ENCODE results near the gene USP48.
"Not testable (repeated sequence)": the region's sequence is repeated elsewhere in the genome, so short reads cannot be mapped to it uniquely, and the experiment has no call there.

Gene USP48

DNA sequence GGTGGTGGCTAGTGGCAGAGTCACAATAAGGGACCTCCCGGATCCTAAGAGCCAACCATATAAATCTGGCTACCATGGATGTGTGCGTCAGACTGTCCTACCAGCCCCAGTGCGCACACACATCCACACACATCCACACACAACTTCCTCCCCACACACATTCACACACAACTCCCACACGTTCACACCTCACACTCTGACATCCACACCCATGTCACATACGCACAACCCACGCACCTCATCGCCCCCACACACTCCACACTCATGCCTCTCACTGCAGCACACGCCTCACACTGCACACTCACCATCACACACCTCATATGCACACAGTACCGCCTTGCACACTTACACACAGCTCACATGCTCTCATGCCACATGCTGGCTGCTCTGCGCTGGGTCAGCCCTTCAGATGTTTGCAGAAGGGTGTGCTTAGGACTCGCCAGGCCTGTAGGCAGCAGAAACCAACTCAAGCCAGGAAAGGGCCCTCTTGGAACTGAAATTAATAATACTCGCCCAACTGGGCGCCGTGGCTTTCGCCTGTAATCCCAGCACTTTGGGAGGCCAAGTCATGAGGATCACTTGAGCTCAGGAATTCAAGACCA lies 32.1 kb upstream of the USP48 start:
- DNase-seq (ENCODE audit: low spot score): peak; percentile 3

DNA sequence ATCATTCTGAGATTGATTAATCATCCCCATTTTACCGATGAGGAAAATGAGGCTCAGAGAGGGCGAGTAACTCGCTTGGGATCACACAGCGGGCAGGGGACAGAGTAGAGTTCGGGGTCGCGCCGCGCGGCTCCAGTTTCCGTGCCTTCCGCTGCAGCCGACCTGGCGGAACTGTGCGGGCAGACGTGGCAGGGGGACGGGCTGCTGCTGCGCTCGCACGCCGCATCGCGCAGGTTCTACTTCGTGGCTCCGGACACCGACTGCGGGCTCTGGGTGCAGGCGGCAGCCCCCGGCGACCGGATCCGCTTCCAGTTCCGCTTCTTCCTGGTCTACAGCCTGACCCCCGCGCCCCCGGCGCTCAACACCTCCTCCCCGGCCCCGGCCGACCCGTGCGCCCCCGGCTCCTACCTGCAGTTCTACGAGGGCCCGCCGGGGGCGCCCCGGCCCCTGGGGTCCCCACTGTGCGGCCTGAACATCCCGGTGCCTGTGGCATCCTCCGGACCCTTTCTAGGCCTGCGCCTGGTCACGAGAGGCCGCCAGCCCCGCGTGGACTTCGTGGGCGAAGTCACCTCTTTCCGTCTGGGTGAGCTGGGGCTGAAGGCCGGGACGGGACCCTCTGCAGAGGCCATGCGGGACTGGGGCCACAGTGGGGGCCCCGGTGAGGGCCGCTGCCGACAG lies 31.4 kb upstream of the USP48 start:
- DNase-seq (ENCODE audit: low spot score): peak; percentile 2

GRCh38 chr1:21813542-21813941 lies 30.6 kb upstream of the USP48 start:
- DNase-seq (ENCODE audit: low spot score): no peak

DNA sequence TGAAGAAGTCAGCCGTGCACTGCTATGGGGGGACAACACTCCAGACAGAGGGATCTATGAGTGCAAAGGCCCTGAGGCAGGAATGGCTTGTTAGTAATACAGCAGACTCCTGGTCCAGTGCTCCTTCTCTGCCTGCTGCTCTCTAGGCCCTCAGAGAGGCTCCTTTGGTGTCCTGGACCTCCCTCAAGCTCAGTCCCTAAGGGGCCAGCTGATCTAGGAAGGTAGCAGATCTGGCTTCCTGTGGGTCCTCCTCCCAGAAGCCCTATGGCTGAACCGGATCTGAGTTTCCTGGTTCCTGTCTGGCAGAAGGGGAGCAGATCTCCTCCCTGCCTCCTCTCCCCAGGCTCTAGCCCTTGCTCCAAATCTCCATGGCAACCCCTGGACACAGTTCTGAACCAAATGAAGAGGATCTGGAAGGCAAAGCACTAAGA lies 28.9 kb upstream of the USP48 start, which contains the start of gene LDLRAD2:
Gene LDLRAD2, plus strand, starts transcription at position 391 of the 431 bp plus-strand sequence. CDS start 187 bp downstream, outside the sequence.
- DNase-seq (ENCODE audit: low spot score): peak; percentile 65

GRCh38 chr1:21804536-21804935 lies 21.6 kb upstream of the USP48 start:
- no peak for DNase-seq (ENCODE audit: low spot score)

- no peak for DNase-seq (ENCODE audit: low spot score)
Measured at GRCh38 chr1:21801100-21801499, 18.2 kb upstream of the USP48 start.

DNA sequence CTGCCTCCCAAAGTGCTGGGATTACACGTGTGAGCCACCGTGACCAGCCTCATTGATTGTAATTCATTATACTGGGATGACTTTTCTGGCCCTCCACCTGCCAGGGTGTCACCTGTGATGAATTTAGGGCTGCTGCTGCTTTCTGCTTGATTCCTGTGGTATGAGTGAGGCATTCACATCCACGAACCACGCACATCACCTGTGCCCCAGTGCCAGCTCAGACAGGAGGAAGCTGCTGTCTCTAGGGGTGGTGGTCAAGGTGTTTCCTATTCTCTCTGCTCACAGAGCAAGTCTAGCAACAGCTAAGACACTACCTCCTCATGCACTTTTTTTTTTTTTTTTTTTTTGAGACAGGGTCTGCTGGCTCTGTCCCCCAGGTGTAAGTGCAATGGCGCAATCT lies 16.8 kb upstream of the USP48 start:
- no peak for DNase-seq (ENCODE audit: low spot score)

DNA sequence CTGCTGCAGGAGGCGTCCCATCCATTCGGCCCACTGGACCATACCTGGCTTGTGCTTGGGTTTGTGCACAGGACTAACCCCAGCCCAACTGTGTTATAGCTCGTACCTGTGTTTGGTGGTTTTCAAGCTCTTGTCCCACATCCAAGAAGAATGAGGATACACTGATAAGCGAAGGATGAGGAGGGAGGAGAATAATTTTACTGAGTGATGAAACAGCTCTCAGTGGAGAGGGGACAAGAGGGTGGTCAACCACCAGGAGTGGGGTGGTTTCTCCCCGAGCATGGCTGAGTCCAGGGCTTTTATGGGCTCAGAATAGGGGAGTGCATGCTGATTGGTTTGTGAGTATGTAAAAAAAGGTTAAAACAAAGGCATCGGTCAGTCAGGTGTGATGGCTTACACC lies 12.1 kb upstream of the USP48 start:
- DNase-seq (ENCODE audit: low spot score): no peak

DNA sequence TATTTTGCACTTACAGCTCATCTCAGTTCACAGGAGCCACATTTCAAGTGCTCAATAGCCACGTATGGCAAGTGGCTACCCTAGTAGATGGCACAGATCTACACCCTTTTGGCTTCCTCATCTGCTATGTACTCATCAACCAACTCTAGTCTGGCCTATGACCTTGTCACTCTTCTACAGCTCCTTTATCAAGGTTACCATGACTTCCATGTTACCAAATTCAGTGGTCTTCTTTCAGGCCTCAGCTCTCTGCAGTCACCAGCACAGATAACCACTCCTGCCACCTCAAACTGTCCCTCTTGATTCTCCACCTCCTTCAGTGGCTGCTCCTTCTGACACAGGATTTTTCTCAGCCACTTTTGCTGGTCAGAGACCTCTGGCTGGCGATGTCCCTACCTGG lies 11.7 kb upstream of the USP48 start:
- DNase-seq (ENCODE audit: low spot score): no peak

DNA sequence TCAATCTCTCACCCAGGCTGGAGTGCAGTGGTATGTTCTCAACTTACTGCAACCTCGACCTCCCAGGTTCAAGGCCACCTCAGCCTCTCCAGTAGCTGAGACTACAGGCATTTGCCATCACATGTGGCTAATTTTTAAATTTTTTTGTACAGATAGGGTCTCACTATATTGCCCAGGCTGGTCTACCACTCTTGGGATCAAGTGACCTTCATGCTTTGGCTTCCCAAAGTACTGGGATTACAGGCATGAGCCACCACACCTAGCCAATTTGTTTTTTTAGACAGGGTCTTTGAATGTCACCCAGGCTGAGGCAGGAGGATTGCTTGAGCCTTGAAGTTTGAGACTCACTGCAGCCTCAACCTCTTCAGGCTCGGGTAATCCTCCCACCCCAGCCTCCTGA lies 10.2 kb upstream of the USP48 start:
- DNase-seq (ENCODE audit: low spot score): no peak

DNA sequence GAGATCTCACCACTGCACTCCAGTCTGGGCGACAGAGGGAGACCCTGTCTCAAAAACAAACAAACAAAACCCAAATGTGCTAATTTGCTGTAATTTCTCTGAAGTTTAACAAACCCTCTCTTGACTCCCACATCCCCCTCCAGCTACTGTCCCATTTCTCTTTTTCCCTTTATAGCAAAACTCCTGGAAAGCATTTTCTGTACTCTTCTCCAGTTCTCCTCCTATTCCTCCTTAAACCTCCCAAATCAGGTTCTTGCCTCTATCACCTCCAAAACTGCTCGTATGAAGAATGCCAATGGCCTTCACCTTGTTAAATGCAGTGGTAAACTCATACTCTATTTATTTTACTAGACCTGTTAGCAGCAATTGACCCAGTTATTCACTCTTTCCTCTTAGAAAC lies 3.7 kb upstream of the USP48 start:
- DNase-seq (ENCODE audit: low spot score): no peak

DNA sequence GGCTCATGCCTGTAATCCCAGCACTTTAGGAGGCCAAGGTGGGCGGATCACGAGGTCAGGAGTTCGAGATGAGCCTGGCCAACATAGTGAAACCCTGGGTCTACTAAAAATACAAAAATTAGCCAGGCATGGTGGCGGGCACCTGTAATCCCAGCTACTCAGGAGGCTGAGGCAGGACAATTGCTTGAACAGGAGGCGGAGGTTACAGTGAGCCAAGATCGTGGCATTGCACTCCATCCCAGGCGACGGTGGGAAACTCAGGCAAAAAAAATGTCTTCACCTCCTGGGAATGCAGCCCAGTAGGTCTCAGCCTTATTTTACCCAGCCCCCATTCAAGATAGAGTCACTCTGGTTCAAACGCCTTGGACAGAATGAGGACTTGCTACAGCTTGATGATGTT lies 2.8 kb upstream of the USP48 start:
- not testable (repeated sequence) for DNase-seq (ENCODE audit: low spot score)

DNA sequence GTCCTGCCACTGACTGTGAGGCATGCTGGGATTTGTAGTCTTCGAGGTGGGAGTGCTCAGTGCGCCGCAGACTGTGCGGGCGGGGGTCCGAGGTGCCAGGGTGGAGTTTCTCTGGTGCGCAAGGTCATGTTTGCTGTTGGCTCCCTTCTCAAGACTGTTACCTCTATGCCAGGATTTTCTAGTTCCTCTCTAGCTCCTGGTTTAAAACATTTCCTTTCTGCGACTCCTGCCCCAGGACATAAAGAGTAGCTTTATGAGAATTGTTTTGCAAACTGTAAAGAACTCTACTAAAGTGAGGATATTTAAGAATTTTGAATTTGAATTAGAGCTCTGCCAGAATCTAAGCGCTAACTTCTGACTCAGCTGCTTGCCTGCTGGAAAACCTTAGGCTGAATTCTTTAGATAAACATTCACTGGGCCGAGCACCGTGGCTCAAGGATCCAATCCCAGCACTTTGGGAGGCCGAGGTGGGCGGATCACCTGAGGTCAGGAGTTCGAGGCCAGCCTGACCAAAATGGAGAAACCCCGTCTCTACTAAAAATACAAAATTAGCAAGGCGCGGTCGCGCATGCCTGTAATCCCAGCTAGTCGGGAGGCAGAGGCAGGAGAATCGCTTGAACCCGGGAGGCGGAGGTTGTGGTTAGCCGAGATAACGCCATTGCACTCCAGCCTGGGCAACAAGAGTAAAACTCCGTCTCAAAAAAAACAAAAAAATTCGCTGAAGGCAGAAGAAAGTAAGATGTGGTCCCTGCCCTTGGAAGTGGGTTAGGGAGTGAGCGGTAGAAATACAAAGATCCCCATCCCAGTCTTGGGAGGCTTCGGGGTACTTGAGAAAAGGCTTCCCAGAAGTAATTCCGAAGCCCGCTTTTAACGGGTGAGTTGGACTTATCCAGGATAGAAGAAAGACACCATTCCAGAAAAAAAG lies 992 bp upstream of the USP48 start:
- peak; percentile 16 for DNase-seq (ENCODE audit: low spot score)

DNA sequence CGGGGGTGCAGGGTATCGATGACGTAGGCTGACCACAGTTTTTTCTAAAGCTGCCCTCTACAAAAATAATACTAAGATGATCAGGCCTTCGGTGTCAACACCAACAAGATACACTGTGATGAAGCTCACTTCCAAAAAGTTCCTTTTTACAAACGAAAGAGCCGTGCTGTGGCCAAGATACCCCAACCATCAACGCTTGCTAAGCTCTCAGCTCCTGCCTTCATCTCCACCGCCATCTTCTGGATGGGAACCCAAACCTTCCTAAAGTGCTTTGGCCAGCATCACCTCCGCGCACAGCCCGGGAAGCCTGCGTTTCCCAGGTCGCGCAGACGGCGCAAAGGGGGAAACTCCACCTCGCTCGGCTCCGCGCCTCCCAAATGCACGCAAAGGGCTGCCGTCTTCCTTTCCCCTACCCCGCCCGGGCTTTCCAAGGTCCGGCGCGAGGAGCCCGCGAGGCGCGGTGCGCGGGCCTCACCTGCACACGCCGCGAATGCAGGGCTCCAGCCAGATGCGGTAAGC lies 541 bp downstream of the USP48 start:
- peak; percentile 24 for DNase-seq (ENCODE audit: low spot score)

DNA sequence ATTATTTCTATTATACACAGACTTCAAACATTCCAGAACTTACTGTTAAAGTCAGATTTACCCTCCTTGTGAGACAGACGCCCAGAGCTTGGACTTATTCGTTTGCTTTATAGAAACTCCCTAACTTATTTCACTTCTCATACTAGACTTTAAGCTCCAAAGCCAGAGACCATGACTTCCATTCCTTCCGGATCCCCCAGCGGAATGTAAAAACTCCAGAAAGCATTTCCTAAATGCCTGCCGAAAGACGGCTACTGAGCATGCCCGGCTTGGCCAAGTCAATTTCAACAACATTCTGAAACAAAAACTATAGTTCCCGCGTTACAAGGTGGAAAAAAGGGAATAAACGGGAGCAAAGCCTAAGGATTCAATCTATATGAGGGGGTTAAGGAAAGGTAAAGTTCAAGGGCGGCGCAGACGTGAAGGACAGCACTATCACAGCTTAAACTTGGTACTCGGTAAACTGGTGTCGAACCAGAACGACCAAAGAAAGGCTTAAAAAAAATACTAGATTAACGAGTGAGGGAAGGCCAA lies 1.1 kb downstream of the USP48 start:
- peak; percentile 31 for DNase-seq (ENCODE audit: low spot score)

GRCh38 chr1:21779613-21780521 lies 3.1 kb downstream of the USP48 start:
- DNase-seq (ENCODE audit: low spot score): no peak

GRCh38 chr1:21778405-21778727 lies 4.6 kb downstream of the USP48 start:
- no peak for DNase-seq (ENCODE audit: low spot score)

- DNase-seq (ENCODE audit: low spot score): not testable (repeated sequence)
Measured at GRCh38 chr1:21776925-21777324, 6.0 kb downstream of the USP48 start.

- no peak for DNase-seq (ENCODE audit: low spot score)
Measured at GRCh38 chr1:21775985-21776562, 6.9 kb downstream of the USP48 start.

DNA sequence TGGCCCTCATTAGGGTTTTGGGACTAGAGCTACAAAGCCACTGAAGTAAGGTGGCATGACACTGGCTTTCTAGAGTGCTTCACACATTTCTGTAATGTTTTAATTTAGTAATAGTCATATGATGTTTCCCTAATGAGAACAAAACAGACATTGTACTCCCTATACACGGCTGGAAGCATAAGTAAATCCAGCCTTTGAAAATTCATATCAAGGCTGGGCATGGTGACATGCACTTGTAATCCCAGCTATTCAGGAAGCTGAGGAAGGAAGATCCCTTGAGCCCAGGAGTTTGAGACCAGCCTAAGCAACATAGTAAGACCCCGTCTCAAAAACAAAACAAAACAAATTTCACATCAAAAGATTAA lies 7.4 kb downstream of the USP48 start:
- DNase-seq (ENCODE audit: low spot score): no peak
